K562 treated with DMSO at 1 percent for 48 hours (cell line): Measurements from ENCODE around the gene TMEM59L. TPM values are rescaled to one million over a fixed set of nuclear protein-coding genes. Genes with fewer than 3 reads are reported as not detected.

Experiments
- total RNA-seq: library from RNA; unstranded; fragments of 300-600 nt; gene quantifications from 2 replicates; pipeline ENCODE4 v1.2.3, GENCODE V29; 2022; ENCODE audit warnings: low replicate concordance; ENCODE audit errors: extremely low read depth

TMEM59L gene
- not detected in 2 replicates for total RNA-seq

DNA sequence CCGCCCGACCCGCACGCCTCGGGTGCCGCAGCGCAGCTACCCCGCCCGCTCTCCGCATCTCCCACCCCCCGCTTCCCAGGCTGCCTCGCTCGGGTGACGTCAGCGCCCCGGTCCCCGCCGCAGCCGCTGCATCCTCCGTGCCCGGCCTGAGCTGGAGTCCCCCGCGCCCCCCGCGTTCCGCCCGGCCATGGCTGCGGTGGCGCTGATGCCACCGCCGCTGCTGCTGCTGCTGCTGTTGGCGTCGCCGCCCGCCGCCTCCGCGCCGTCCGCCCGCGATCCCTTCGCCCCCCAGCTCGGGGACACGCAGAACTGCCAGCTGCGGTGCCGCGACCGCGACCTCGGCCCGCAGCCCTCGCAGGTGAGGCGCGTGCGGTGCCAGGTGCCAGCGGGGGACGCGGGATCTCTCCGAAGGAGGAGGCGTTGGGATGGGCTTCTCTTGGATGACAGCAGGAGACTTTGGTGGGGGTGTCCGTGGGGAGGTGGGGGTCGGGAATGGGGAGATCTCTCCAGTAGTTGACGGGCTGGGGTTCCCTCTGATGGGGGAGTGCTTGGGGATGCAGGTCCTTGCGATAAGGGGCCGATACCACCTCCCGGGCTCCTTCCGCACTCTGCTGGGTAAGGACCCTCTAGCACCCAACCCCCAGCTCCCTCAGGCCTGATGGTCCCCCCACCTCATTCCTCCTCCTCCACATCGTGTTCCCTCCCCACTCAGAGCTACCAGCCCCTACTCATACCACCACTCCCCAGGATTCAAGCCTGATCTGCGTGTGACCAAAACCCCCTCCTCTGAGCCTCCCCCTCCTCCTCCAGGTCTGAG, at the start of gene TMEM59L:
Gene TMEM59L, plus strand, starts transcription at position 99 of the 817 bp plus-strand sequence. Its CDS starts 89 bp downstream, at position 188.

DNA sequence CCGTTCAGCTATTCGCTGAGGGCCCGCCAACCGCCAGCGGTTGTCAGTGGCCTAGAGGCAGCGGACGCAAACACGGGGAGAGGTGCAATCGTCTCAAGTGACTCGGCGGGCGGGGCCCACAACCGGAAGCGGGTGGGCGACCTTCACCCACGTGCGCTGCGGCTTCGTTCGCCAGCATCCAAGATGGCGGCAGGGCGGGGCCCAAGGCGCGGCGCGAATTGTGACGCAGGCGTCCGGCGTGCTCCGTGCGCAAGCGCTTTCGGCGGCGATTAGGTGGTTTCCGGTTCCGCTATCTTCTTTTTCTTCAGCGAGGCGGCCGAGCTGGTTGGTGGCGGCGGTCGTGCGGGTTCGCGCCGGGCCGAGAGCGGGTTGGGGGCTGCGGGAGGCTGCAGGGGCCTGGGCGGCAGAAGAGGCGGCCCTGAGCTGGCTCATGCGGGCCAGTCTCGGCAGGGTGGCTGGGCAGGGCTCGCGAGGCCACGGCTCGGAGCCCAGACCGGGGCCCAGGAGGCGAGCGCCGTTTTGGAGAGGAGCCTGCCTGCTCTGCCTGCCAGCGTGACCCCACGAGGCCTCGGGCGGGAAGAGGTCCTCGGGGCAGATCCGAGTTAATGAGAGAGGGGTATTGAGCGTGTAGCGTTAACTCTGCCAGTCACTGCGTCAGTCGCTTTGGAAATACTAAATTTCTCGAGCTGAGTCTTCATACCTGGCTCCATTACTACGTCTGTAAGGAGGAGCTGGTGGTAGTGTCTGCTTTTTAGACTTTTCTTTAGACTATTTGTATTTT, 40.9 kb upstream of the TMEM59L start, which contains the start of gene UBA52:
Gene UBA52, plus strand, starts transcription at position 294 of the 781 bp plus-strand sequence. CDS start 1,444 bp downstream, outside the sequence.

DNA sequence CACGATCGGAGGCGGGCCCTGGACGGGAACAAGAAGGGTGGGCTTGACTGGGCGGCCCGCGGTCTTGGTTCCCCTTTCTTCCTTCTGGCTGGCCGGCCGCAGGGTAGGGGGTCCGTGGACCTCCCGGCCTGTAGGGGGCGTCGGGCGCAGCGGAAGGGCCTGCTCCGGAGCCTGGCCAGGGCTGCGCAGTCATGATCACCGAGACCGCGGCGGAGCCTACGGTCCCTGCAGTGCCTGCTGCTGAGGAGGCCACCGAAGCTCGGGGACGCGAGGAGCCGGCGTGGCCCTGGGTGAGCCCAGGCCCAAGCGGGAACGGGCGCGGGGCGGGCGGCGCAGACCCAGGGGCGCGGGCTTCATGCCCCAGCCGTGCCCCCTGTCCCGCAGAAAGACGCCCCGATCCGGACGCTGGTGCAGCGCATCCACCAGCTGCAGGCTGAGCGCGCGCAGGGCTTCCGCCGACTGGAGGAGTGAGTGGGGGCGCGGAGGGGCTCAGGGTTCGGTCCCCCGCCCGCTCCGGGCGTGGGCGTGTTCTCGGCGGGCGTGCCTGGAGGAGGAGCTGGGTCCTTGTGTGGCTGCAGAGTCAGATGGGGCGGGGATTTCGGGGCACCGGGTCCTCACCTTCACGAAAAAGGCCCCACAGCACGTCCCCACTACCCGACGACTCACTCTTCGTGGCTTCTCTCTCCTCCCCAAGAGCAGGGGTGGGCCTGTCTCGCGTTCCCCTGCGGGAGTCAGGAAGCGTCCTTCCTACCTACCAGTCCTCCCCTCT, 23.9 kb upstream of the TMEM59L start, which contains the start of gene REX1BD:
Gene REX1BD, plus strand, starts transcription at position 188 of the 769 bp plus-strand sequence. Its CDS starts 4 bp downstream, at position 192.

DNA sequence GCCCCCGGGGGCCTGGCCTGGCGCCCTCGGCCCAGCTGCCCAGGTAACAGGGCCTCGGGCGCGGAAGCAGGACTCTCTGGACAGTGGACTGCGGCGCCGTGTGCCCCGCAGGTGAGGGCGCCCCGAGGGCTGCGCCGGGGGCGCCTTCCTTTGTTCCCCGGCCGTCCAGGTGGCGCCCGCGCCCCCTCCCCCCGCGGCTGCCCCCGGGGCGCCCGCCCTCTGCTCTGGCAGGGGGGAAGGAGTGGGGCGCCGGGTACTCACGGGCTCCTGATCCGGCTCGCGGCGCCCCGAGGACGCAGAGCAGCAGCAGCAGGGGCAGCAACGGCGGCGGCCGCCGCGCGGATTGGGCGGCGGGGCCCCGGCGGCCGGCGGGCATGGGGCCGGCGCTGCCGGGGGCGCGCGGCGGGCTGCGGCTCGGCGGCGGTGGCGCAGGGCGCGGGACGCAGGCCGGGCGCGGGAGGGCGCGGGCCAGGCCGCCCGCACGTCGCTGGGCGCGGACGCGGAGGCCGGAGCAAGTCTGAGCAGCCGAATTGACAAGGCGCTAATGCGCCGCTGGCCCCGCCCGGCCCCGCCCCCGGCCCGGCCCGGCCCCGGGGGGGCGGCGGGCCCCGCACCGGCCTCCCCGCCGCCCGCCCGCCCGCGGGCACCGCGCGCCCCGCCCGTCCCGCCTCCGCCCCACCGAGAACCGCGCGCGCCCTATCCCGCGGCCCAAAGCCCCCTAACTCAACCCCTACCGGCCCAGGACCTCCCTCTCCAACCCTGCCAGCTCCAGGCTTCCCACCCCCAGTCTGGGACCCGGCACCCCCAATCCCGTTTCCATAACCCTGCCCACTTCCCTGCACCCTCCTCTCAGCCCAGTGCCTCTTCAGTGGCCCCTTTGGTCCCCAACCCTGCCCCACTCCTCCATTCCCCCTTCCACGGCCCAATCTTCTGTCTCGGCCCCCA, 6.1 kb upstream of the TMEM59L start, which contains the start of gene CRLF1:
Gene CRLF1, minus strand, starts transcription at position 519 of the 945 bp plus-strand sequence. Its CDS starts 143 bp downstream, at position 376.

DNA sequence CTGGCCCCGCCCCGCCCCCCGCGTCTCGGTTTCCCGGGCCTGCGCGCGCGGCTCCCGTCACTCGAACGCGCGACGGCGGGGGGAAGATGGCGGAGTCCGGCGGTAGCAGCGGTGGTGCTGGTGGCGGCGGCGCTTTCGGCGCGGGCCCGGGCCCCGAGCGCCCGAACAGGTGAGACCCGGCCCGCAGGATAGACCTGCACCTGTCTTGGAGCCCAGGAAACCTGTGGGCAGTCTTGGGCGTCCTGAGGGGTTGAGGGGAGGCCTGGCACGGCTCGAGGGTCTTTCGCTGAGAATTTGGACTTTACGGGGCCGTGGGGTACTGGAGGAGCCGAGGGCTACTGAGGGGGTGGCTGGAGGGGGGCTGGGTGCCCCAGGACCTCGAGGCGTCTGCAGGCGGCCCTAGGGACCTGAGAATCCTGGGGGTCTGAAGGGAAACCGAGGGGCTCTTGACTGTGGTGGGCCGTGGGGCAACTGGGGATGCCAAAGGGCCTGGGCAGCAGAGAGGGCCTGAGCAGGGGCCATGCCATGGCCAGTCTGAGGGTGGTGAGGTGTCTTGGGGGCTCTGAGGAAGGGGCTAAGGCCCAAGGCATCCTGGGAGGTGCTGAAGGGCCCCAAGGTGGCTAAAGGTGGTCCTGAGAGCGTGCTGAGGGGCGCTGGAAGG, 24.4 kb downstream of the TMEM59L start, which contains the start of gene KLHL26:
Gene KLHL26, plus strand, starts transcription at position 60 of the 661 bp plus-strand sequence. Its CDS starts 27 bp downstream, at position 87.

Other genes starting within 250 kb of the TMEM59L start
- 390 TPM in 1 of 2 replicates, not detected in the other for gene GDF15, start 226.7 kb upstream of the TMEM59L start, total RNA-seq
- not detected in 2 replicates for gene LRRC25, start 215.2 kb upstream of the TMEM59L start, total RNA-seq
- not detected in 2 replicates for gene SSBP4, start 193.5 kb upstream of the TMEM59L start, total RNA-seq
- gene ISYNA1, start 174.7 kb upstream of the TMEM59L start, total RNA-seq: 948 TPM in 1 of 2 replicates, not detected in the other
- not detected in 2 replicates for gene ELL, start 90.8 kb upstream of the TMEM59L start, total RNA-seq
- gene FKBP8, start 69.3 kb upstream of the TMEM59L start, total RNA-seq: 467 TPM in 1 of 2 replicates, not detected in the other
- gene KXD1, start 55.0 kb upstream of the TMEM59L start, total RNA-seq: not detected in 2 replicates
- 452 TPM in 1 of 2 replicates, not detected in the other for gene UBA52, start 41.0 kb upstream of the TMEM59L start, total RNA-seq
- not detected in 2 replicates for gene REX1BD, start 24.1 kb upstream of the TMEM59L start, total RNA-seq
- not detected in 2 replicates for gene CRLF1, start 6.1 kb upstream of the TMEM59L start, total RNA-seq
- not detected in 2 replicates for gene KLHL26, start 24.2 kb downstream of the TMEM59L start, total RNA-seq
- not detected in 2 replicates for gene CRTC1, start 70.8 kb downstream of the TMEM59L start, total RNA-seq
- not detected in 2 replicates for gene COMP, start 178.4 kb downstream of the TMEM59L start, total RNA-seq
- gene UPF1, start 219.1 kb downstream of the TMEM59L start, total RNA-seq: 461 TPM in 1 of 2 replicates, not detected in the other